ENCODE measurements around the gene CLPX.
A peak's percentile ranks its signal among the peaks of the same experiment; 100 is the strongest.
"Not testable (repeated sequence)": the region's sequence is repeated elsewhere in the genome, so short reads cannot be mapped to it uniquely, and the experiment has no call there.

Gene CLPX

GRCh38 chr15:65174509-65174908, 10.6 kb downstream of the CLPX start:
- FAIRE-seq = no peak
- TF ChIP-seq POLR2A (IDR thresholded peaks at IDR 0.05; ENCODE audit: low read depth, low read length) = no peak
- DNase-seq (ENCODE audit: insufficient read length, low spot score) = no peak

- no peak for TF ChIP-seq POLR2A (IDR thresholded peaks at IDR 0.05; ENCODE audit: low read depth, low read length)
- FAIRE-seq (no peak), DNase-seq (ENCODE audit: insufficient read length, low spot score) (no peak)
These were observed 12.6 kb downstream of the CLPX start for GRCh38 chr15:65172531-65172930.

GRCh38 chr15:65171428-65171827, 13.7 kb downstream of the CLPX start:
- DNase-seq (ENCODE audit: insufficient read length, low spot score) = no peak
- FAIRE-seq = no peak
- no peak for TF ChIP-seq POLR2A (IDR thresholded peaks at IDR 0.05; ENCODE audit: low read depth, low read length)

GRCh38 chr15:65165875-65166274, 19.3 kb downstream of the CLPX start:
- DNase-seq (ENCODE audit: insufficient read length, low spot score) (no peak), FAIRE-seq (no peak)
- TF ChIP-seq POLR2A (IDR thresholded peaks at IDR 0.05; ENCODE audit: low read depth, low read length) = no peak

- DNase-seq (ENCODE audit: insufficient read length, low spot score) = no peak
- FAIRE-seq = no peak
- no peak for TF ChIP-seq POLR2A (IDR thresholded peaks at IDR 0.05; ENCODE audit: low read depth, low read length)
These were observed 21.0 kb downstream of the CLPX start for GRCh38 chr15:65164139-65164538.

GRCh38 chr15:65163041-65163440, 22.1 kb downstream of the CLPX start:
- DNase-seq (ENCODE audit: insufficient read length, low spot score) = no peak
- no peak for FAIRE-seq
- TF ChIP-seq POLR2A (IDR thresholded peaks at IDR 0.05; ENCODE audit: low read depth, low read length) = no peak

GRCh38 chr15:65156692-65157091, 28.4 kb downstream of the CLPX start:
- no peak for TF ChIP-seq POLR2A (IDR thresholded peaks at IDR 0.05; ENCODE audit: low read depth, low read length)
- DNase-seq (ENCODE audit: insufficient read length, low spot score) = no peak
- FAIRE-seq = no peak

- DNase-seq (ENCODE audit: insufficient read length, low spot score) = no peak
- FAIRE-seq = no peak
- TF ChIP-seq POLR2A (IDR thresholded peaks at IDR 0.05; ENCODE audit: low read depth, low read length) = no peak
These were observed 30.4 kb downstream of the CLPX start for GRCh38 chr15:65154720-65155119.

GRCh38 chr15:65147902-65148301, 37.2 kb downstream of the CLPX start:
- FAIRE-seq (no peak), DNase-seq (ENCODE audit: insufficient read length, low spot score) (no peak)
- no peak for TF ChIP-seq POLR2A (IDR thresholded peaks at IDR 0.05; ENCODE audit: low read depth, low read length)

GRCh38 chr15:65146438-65146837, 38.7 kb downstream of the CLPX start:
- no peak for TF ChIP-seq POLR2A (IDR thresholded peaks at IDR 0.05; ENCODE audit: low read depth, low read length)
- DNase-seq (ENCODE audit: insufficient read length, low spot score) = no peak
- no peak for FAIRE-seq

- DNase-seq (ENCODE audit: insufficient read length, low spot score); FAIRE-seq: not testable (repeated sequence)
These were observed 46.5 kb downstream of the CLPX start for GRCh38 chr15:65138631-65139030.

- FAIRE-seq; DNase-seq (ENCODE audit: insufficient read length, low spot score): not testable (repeated sequence)
These were observed 47.2 kb downstream of the CLPX start for GRCh38 chr15:65137893-65138292.

GRCh38 chr15:65137089-65137488, 48.1 kb downstream of the CLPX start:
- DNase-seq (ENCODE audit: insufficient read length, low spot score); FAIRE-seq: not testable (repeated sequence)

GRCh38 chr15:65134538-65134937, 50.6 kb downstream of the CLPX start:
- no peak for DNase-seq (ENCODE audit: insufficient read length, low spot score)
- no peak for TF ChIP-seq POLR2A (IDR thresholded peaks at IDR 0.05; ENCODE audit: low read depth, low read length)
- no peak for FAIRE-seq

GRCh38 chr15:65133548-65134200, 51.5 kb downstream of the CLPX start, which contains the start of gene PDCD7:
PDCD7 (minus strand) TSS chr15:65133808; CDS start chr15:65133781, 27 bp downstream.
- DNase-seq (ENCODE audit: insufficient read length, low spot score) = peak; percentile 81
- FAIRE-seq = no peak
- TF ChIP-seq POLR2A (IDR thresholded peaks at IDR 0.05; ENCODE audit: low read depth, low read length) = peak; percentile 93

All from H54 (cell line).